Liver (tissue), 9 donors: ENCODE measurements around the gene FAM89A. TPM values are rescaled to one million over a fixed set of nuclear protein-coding genes. Genes with fewer than 3 reads are reported as not detected.

ENCODE experiments used
- DNase-seq: peaks from one replicate; pipeline ENCODE4 v3.0.0-alpha.2; 2017; ENCODE audit warnings: low spot score
- H3K27ac ChIP-seq, 2 donors: one replicate each; pipeline ENCODE4 v1.7.0; 2013; ENCODE audit warnings: inconsistent platforms in 2 of 2, low read length in 2 of 2, control low read depth in 1 of 2, low read depth in 1 of 2, mild to moderate bottlenecking in 1 of 2
- H3K27me3 ChIP-seq, 4 donors: one replicate each; pipeline versions ENCODE4 v1.6.1 to v1.7.0; 2013; ENCODE audit warnings: low read length in 3 of 4, inconsistent platforms in 1 of 4, mild to moderate bottlenecking in 1 of 4, moderate library complexity in 1 of 4; ENCODE audit not compliant: control insufficient read depth in 4 of 4, insufficient read depth in 4 of 4
- H3K36me3 ChIP-seq, 4 donors: one replicate each; pipeline versions ENCODE4 v1.6.1 to v1.7.0; 2013; ENCODE audit warnings: low read length in 3 of 4, mild to moderate bottlenecking in 3 of 4, low read depth in 1 of 4, moderate library complexity in 1 of 4; ENCODE audit not compliant: control insufficient read depth in 4 of 4, insufficient read depth in 3 of 4
- H3K4me1 ChIP-seq, 4 donors: one replicate each; pipeline versions ENCODE4 v1.6.1 to v1.7.0; 2013; ENCODE audit warnings: low read length in 3 of 4, mild to moderate bottlenecking in 3 of 4, moderate library complexity in 1 of 4; ENCODE audit not compliant: control insufficient read depth in 4 of 4, insufficient read depth in 4 of 4
- H3K4me3 ChIP-seq, 3 donors: one replicate each; pipeline versions ENCODE4 v1.6.1 to v1.7.0; 2013; ENCODE audit warnings: low read length in 3 of 3, control low read depth in 1 of 3, low read depth in 1 of 3, mild to moderate bottlenecking in 1 of 3
- H3K9ac ChIP-seq, 2 donors: one replicate each; pipeline ENCODE4 v1.7.0; 2013; ENCODE audit warnings: low read length in 2 of 2, mild to moderate bottlenecking in 2 of 2, moderate library complexity in 2 of 2, control low read depth in 1 of 2, low read depth in 1 of 2
- H3K9me3 ChIP-seq, 4 donors: one replicate each; pipeline versions ENCODE4 v1.6.1 to v1.7.0; 2013; ENCODE audit warnings: low read length in 3 of 4; ENCODE audit not compliant: control insufficient read depth in 4 of 4
- ATF3 ChIP-seq: IDR thresholded peaks from 2 replicates; pipeline ENCODE4 v1.6.1; 2016; ENCODE audit warnings: antibody characterized with exemption
- CTCF ChIP-seq: fragments of 150-350 bp; IDR thresholded peaks from 2 replicates; pipeline ENCODE4 v1.5.1; 2017; ENCODE audit warnings: improper control_type of control experiment, low read depth, low read length; ENCODE audit not compliant: missing input control
- FOXA1 ChIP-seq: IDR thresholded peaks from 2 replicates; pipeline ENCODE4 v1.6.1; 2016; ENCODE audit warnings: antibody characterized with exemption
- FOXA2 ChIP-seq: IDR thresholded peaks from 2 replicates; pipeline ENCODE4 v1.6.1; 2016; ENCODE audit warnings: antibody characterized with exemption
- GABPA ChIP-seq, 2 donors: IDR thresholded peaks in 1 of 2; conservative IDR thresholded peaks in 1 of 2; 2 replicates each; pipeline ENCODE4 v1.6.1; 2016; ENCODE audit warnings: antibody characterized with exemption in 2 of 2, mild to moderate bottlenecking in 1 of 2, moderate library complexity in 1 of 2
- HNF4G ChIP-seq: IDR thresholded peaks from 2 replicates; pipeline ENCODE4 v1.6.1; 2016; ENCODE audit warnings: antibody characterized with exemption
- JUND ChIP-seq, 2 donors: IDR thresholded peaks; 2 replicates each; pipeline ENCODE4 v1.6.1; 2016; ENCODE audit warnings: antibody characterized with exemption in 2 of 2
- MAX ChIP-seq: IDR thresholded peaks from 2 replicates; pipeline ENCODE4 v1.6.1; 2016; ENCODE audit warnings: antibody characterized with exemption
- NR2F2 ChIP-seq: IDR thresholded peaks from 2 replicates; pipeline ENCODE4 v1.6.1; 2016; ENCODE audit warnings: antibody characterized with exemption
- REST ChIP-seq: IDR thresholded peaks from 2 replicates; pipeline ENCODE4 v1.6.1; 2016; ENCODE audit warnings: antibody characterized with exemption, mild to moderate bottlenecking
- RXRA ChIP-seq, 2 donors: IDR thresholded peaks; 2 replicates each; pipeline ENCODE4 v1.6.1; 2017 to 2018; ENCODE audit warnings: antibody characterized with exemption in 2 of 2, mild to moderate bottlenecking in 1 of 2
- SP1 ChIP-seq: IDR thresholded peaks from 2 replicates; pipeline ENCODE4 v1.6.1; 2018; ENCODE audit warnings: antibody characterized with exemption, mild to moderate bottlenecking
- TAF1 ChIP-seq: conservative IDR thresholded peaks from 2 replicates; pipeline ENCODE4 v1.6.1; 2016; ENCODE audit warnings: antibody characterized with exemption, mild to moderate bottlenecking
- ZBTB33 ChIP-seq: IDR thresholded peaks from 2 replicates; pipeline ENCODE4 v1.6.1; 2016; ENCODE audit warnings: antibody characterized with exemption
- WGBS: extraction: QIAGEN DNeasy Blood & Tissue Kit; methylation state at CpG from one replicate; pipeline ENCODE4 v1.1.7; 2013; 5-methylcytosine and 5-hydroxymethylcytosine counted together
- polyA plus RNA-seq, 2 donors: library from polyadenylated mRNA; stranded (reverse) in 1 of 2; unstranded in 1 of 2; fragments of 200-250 nt in 1 of 2; fragments of >200 nt in 1 of 2; fragmentation: Nextera tagmentation in 1 of 2; extraction: Ambion mirVana in 1 of 2; gene quantifications; one replicate each; pipeline versions ENCODE4 v1.2.1 to v1.2.3, GENCODE V29; 2013 to 2015
- total RNA-seq, 2 donors: library from RNA; depleted of rRNA; stranded (reverse); fragments of >200 nt; gene quantifications; one replicate each; pipeline ENCODE4 v1.2.3, GENCODE V29; 2014
- donor health status: healthy.
- donor health status: healthy.
- donor health status: healthy.
- donor health status: healthy.
- donor health status: healthy.

The FAM89A gene
- total and polyA plus RNA-seq, 4 donors: 5.3 to 8.8 (median 8.1) TPM

- no peaks in the 10 kb centered on the region for H3K4me1 ChIP-seq
- no peak for TF ChIP-seq REST
- TF ChIP-seq SP1: no peak
- no peak for TF ChIP-seq ZBTB33
- no peaks in the 10 kb centered on the region for H3K27me3 ChIP-seq
- H3K9me3 ChIP-seq: no peaks in the 10 kb centered on the region
- no peak overlapping the region for H3K4me3 ChIP-seq
- H3K27ac ChIP-seq: no peak overlapping the region
- WGBS: 95% methylated on average over 5 of the region's 5 CpGs
- H3K9ac ChIP-seq: no peak overlapping the region
- no peak for DNase-seq
- H3K36me3 ChIP-seq: no peaks in the 10 kb centered on the region
Observed at GRCh38 chr1:231076802-231077201, 36.7 kb upstream of the FAM89A start.

- no peaks in the 10 kb centered on the region for H3K27me3 ChIP-seq
- TF ChIP-seq GABPA (IDR thresholded peaks at IDR 0.05 in 1 of 2, conservative IDR thresholded peaks at IDR 0.05 in 1 of 2) (no peak), FOXA2 (no peak), SP1 (no peak), REST (no peak), HNF4G (no peak), FOXA1 (no peak), JUND (IDR thresholded peaks at IDR 0.05) (no peak)
- no peak overlapping the region for H3K27ac ChIP-seq
- no peak for DNase-seq
- no peaks in the 10 kb centered on the region for H3K4me1 ChIP-seq
- no peak overlapping the region for H3K4me3 ChIP-seq
- no peaks in the 10 kb centered on the region for H3K9me3 ChIP-seq
- H3K9ac ChIP-seq: no peak overlapping the region
- H3K36me3 ChIP-seq: no peaks in the 10 kb centered on the region
- WGBS: 88% methylated on average over 6 of the region's 6 CpGs
Observed at GRCh38 chr1:231075497-231075896, 35.4 kb upstream of the FAM89A start.

GRCh38 chr1:231075020-231075419 is 35.0 kb upstream of the FAM89A start:
- no peaks in the 10 kb centered on the region for H3K9me3 ChIP-seq
- H3K27ac ChIP-seq: no peak overlapping the region
- no peaks in the 10 kb centered on the region for H3K27me3 ChIP-seq
- H3K4me1 ChIP-seq: no peaks in the 10 kb centered on the region
- no peak for DNase-seq
- H3K36me3 ChIP-seq: no peaks in the 10 kb centered on the region
- H3K4me3 ChIP-seq: no peak overlapping the region
- WGBS: 89% methylated on average over 6 of the region's 6 CpGs
- H3K9ac ChIP-seq: no peak overlapping the region
- TF ChIP-seq FOXA1 (no peak), GABPA (IDR thresholded peaks at IDR 0.05 in 1 of 2, conservative IDR thresholded peaks at IDR 0.05 in 1 of 2) (no peak), ATF3 (no peak), JUND (IDR thresholded peaks at IDR 0.05) (no peak), CTCF (no peak), NR2F2 (no peak), MAX (no peak), TAF1 (no peak), FOXA2 (no peak), ZBTB33 (no peak), RXRA (IDR thresholded peaks at IDR 0.05) (no peak)
